ENCODE results near the gene TCP1.

DNA sequence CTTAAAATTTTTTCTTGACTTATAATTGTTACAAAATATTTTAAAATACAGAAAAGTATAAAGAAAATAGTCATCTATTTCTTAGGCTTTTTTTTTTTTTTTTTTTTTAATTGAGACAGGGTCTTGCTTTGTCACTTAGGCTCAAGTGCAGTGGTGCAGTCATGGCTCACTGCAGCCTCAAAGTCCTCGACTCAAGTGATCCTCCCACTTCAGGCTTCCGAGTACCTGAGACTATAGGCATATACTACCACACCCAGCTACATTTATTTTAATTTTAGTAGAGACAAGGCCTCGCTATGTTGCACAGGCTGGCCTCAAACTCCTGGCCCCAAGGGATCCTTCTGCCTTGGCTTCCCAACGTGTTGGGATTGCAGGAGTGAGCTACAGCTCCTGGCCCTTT is 32.9 kb downstream of the TCP1 start:
- TF ChIP-seq, protein P1, sequence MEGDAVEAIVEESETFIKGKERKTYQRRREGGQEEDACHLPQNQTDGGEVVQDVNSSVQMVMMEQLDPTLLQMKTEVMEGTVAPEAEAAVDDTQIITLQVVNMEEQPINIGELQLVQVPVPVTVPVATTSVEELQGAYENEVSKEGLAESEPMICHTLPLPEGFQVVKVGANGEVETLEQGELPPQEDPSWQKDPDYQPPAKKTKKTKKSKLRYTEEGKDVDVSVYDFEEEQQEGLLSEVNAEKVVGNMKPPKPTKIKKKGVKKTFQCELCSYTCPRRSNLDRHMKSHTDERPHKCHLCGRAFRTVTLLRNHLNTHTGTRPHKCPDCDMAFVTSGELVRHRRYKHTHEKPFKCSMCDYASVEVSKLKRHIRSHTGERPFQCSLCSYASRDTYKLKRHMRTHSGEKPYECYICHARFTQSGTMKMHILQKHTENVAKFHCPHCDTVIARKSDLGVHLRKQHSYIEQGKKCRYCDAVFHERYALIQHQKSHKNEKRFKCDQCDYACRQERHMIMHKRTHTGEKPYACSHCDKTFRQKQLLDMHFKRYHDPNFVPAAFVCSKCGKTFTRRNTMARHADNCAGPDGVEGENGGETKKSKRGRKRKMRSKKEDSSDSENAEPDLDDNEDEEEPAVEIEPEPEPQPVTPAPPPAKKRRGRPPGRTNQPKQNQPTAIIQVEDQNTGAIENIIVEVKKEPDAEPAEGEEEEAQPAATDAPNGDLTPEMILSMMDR (IDR thresholded peaks at IDR 0.05; ENCODE audit: low read depth, low read length), result no peak
- no peak for TF ChIP-seq EZH2phosphoT487 (IDR thresholded peaks at IDR 0.05; ENCODE audit: low read depth)

All from OCI-LY3 (cell line).